ENCODE measurements around the gene LGALS16.

DNA sequence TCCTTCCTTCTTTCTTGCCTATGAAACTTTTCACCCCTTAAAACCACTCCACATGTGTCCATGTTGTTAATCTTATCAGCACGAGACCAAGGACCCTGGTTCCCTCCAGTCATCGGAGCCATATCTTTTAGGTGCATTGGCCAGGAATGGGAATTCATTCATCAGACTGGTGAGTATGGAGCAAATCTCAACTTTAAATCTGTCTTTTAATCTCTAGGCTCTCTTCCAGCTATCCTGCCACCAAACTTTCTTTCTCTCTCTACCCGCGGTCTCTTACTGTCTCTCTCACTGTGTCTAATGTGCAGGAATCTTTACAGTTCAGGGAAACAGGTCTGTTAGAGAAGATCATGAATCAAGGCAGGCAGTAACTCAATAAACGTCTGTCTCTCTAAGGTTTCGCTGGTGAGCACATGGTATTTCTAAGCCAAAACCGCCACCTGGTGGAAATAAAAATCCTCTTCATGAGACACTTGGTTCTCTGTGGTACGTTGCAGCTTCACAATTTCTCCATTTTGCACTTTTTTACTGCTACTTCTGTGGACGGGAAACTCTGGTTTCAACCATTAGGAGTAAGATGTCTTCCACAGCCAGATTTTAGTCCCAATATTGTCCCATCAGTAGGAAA, 16.1 kb downstream of the LGALS16 start:
- TF ChIP-seq CTCF (IDR thresholded peaks at IDR 0.05; ENCODE audit: low read depth, low read length): peak; percentile 18
- no peak for TF ChIP-seq POLR2A (IDR thresholded peaks at IDR 0.05; ENCODE audit: extremely low read depth, insufficient read length)
- TF ChIP-seq MYC (IDR thresholded peaks at IDR 0.05; ENCODE audit: low read depth, low read length): 0 out of 2 replicates have a peak, but pooled peaks have one; percentile 10
- TF ChIP-seq, protein P1, sequence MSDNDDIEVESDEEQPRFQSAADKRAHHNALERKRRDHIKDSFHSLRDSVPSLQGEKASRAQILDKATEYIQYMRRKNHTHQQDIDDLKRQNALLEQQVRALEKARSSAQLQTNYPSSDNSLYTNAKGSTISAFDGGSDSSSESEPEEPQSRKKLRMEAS (IDR thresholded peaks at IDR 0.05; ENCODE audit: low read depth, low read length): peak; percentile 88
